Body of pancreas (tissue), 4 donors: ENCODE data around the gene LCOR. TPM values are rescaled to one million over a fixed set of nuclear protein-coding genes. Genes with fewer than 3 reads are reported as not detected.

Experiments
- ATAC-seq: fragments of 150-250 bp; one replicate; pipeline ENCODE4 v1.9.1; 2016
- DNase-seq, 4 donors: peaks; one replicate each; pipeline ENCODE4 v3.0.0-alpha.2; 2019
- H3K27ac ChIP-seq, 4 donors: fragments of 200-600 bp; sonication (generic); 1 replicate in 3 of 4; 2 replicates in 1 of 4; pipeline versions ENCODE4 v1.5.1 to v1.6.1; 2016 to 2019; ENCODE audit warnings: mild to moderate bottlenecking in 1 of 4, mixed read lengths in 1 of 4, moderate library complexity in 1 of 4
- H3K27me3 ChIP-seq, 2 donors: fragments of 200-600 bp; sonication (generic); one replicate each; pipeline ENCODE4 v1.6.0; 2016; ENCODE audit warnings: mild to moderate bottlenecking in 1 of 2
- H3K36me3 ChIP-seq, 2 donors: fragments of 200-600 bp; sonication (generic); replicated peaks in 1 of 2; 2 replicates each; pipeline ENCODE4 v1.5.1; 2016; ENCODE audit warnings: low read depth in 2 of 2; ENCODE audit not compliant: insufficient read depth in 1 of 2
- H3K4me1 ChIP-seq: fragments of 200-600 bp; sonication (generic); one replicate; pipeline ENCODE4 v1.6.0; 2016
- H3K4me3 ChIP-seq, 2 donors: fragments of 200-600 bp; sonication (generic); 1 replicate in 1 of 2; 2 replicates in 1 of 2; pipeline ENCODE4 v1.5.1; 2016 to 2019
- H3K9me3 ChIP-seq, 3 donors: fragments of 200-600 bp; sonication (generic); 1 replicate in 2 of 3; 2 replicates in 1 of 3; pipeline ENCODE4 v1.5.1; 2016
- POLR2A ChIP-seq, 3 donors: fragments of 450-650 bp; IDR thresholded peaks; one replicate each; pipeline ENCODE4 v1.6.1; 2016; ENCODE audit warnings: antibody characterized with exemption in 3 of 3, mild to moderate bottlenecking in 2 of 3
- WGBS, 2 donors: methylation state at CpG; one replicate each; pipeline ENCODE4 v1.1.5; 2017; 5-methylcytosine and 5-hydroxymethylcytosine counted together
- intact Hi-C: fragments of 100-400 bp; cut with DNase I; formaldehyde crosslinking; loops from one replicate; pipeline ENCODE4 v1.15.1; 2023
- total RNA-seq, 2 donors: library from RNA; depleted of rRNA; stranded (reverse); fragments of >200 nt; gene quantifications; one replicate each; pipeline ENCODE4 v1.1.0, GENCODE V29; 2016
- TF ChIP-seq, protein P1 (sequence below), 7 experiments: fragments of 450-650 bp in 4 of 7; fragments of 200-600 bp in 3 of 7; sonication (generic) in 3 of 7; IDR thresholded peaks; one replicate each; pipeline ENCODE4 v1.5.1; 2016 to 2019; ENCODE audit warnings: antibody characterized with exemption in 7 of 7

The LCOR gene
- total RNA-seq, 2 donors from 2014 or later = 34.5 to 35.3 TPM

DNA sequence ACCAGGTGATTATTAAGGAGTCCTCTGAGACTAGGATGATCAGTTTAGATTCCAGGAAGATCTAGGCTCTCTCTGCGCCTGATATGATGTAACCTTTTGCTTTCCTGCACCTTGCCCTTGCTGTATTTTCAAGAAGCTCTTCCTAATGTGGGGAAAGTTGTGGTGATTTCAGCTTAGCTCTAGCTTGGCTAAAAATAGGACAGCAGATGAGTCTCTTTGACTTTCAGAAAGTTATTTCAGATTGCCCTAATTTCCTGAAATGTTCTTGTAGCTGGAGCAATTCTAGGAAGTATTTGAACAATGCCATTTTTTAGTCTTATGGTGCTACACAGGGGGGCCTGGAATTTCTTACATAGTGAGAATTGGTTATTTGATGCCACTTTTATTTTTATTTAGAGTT lies 3.8 kb downstream of the LCOR start:
- no peaks in the 10 kb centered on the region for H3K27me3 ChIP-seq
- ATAC-seq = no peak
- H3K4me3 ChIP-seq = no peak overlapping the region
- TF ChIP-seq, protein P1, sequence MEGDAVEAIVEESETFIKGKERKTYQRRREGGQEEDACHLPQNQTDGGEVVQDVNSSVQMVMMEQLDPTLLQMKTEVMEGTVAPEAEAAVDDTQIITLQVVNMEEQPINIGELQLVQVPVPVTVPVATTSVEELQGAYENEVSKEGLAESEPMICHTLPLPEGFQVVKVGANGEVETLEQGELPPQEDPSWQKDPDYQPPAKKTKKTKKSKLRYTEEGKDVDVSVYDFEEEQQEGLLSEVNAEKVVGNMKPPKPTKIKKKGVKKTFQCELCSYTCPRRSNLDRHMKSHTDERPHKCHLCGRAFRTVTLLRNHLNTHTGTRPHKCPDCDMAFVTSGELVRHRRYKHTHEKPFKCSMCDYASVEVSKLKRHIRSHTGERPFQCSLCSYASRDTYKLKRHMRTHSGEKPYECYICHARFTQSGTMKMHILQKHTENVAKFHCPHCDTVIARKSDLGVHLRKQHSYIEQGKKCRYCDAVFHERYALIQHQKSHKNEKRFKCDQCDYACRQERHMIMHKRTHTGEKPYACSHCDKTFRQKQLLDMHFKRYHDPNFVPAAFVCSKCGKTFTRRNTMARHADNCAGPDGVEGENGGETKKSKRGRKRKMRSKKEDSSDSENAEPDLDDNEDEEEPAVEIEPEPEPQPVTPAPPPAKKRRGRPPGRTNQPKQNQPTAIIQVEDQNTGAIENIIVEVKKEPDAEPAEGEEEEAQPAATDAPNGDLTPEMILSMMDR (IDR thresholded peaks at IDR 0.05) = no peak
- TF ChIP-seq POLR2A (IDR thresholded peaks at IDR 0.05) = no peak
- WGBS, 2 donors = 52 to 100% methylated on average over 1 of the region's 1 CpG
- H3K4me1 ChIP-seq = peaks cover 40% of the 10 kb centered on the region
- no peaks in the 10 kb centered on the region for H3K36me3 ChIP-seq
- peak overlapping the region in 1 of 4 donors; percentile 1 for H3K27ac ChIP-seq
- no peaks in the 10 kb centered on the region for H3K9me3 ChIP-seq
- DNase-seq = no peak
- intact Hi-C loops = no loop called here

DNA sequence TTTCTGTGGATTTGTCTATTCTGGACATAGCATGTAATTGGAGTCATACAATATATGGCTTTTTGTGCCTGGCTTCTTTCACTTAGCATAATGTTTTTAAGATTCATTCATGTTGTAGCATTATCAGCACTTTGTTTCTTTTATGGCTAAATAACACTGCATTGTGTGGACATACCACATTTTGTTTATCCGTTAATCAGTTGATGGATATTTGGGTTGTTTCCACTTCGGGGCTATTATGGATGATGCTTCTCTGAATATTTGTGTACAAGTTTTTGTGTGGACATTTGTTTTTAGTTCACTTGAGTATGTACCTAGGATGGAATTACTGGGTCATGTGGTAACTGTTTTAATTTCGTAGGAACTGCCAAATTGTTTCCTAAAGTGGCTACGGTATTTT lies 6.4 kb downstream of the LCOR start:
- ATAC-seq (no peak), DNase-seq (no peak)
- intact Hi-C loops = no loop called here
- whole genome bisulfite sequencing, 2 donors = 80 to 83% methylated on average over 4 of the region's 4 CpGs
- Histone ChIP-seq H3K27me3 (no peaks in the 10 kb centered on the region), H3K4me1 (peaks cover 56% of the 10 kb centered on the region), H3K9me3 (no peaks in the 10 kb centered on the region), H3K4me3 (no peak overlapping the region), H3K27ac (no peak overlapping the region), H3K36me3 (no peaks in the 10 kb centered on the region)
- no peak for TF ChIP-seq POLR2A (IDR thresholded peaks at IDR 0.05)
- TF ChIP-seq, protein P1 (IDR thresholded peaks at IDR 0.05) = no peak

DNA sequence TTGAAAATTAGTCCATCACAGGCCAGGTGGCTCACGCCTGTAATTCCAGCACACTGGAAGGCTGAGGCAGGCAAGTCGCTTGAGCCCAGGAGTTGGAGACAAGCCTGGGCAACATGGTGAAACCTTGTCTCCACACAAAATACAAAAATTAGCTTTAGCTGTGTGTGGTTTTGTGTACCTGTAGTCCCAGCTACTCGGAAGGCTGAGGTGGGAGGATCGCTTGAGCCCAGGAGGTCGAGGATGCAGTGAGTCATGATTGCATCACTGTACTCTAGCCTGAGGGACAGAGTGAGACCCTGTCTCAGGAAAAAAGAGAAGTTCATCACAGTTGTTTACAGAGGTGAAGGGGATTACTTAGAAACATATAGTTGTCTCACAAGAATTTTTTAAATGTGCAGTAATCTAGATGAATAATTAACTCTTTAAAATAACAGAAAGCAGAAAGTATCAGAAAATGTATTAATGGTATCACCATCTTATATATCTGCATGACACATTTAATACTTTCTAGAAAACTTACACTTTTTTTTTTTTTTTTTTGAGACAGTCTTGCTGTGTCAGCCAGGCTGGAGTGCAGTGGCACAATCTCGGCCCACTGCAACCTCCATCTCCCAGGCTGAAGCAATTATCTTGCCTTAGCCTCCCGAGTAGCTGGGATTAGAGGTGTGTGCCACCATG lies 8.9 kb downstream of the LCOR start:
- intact Hi-C loops = no loop called here

DNA sequence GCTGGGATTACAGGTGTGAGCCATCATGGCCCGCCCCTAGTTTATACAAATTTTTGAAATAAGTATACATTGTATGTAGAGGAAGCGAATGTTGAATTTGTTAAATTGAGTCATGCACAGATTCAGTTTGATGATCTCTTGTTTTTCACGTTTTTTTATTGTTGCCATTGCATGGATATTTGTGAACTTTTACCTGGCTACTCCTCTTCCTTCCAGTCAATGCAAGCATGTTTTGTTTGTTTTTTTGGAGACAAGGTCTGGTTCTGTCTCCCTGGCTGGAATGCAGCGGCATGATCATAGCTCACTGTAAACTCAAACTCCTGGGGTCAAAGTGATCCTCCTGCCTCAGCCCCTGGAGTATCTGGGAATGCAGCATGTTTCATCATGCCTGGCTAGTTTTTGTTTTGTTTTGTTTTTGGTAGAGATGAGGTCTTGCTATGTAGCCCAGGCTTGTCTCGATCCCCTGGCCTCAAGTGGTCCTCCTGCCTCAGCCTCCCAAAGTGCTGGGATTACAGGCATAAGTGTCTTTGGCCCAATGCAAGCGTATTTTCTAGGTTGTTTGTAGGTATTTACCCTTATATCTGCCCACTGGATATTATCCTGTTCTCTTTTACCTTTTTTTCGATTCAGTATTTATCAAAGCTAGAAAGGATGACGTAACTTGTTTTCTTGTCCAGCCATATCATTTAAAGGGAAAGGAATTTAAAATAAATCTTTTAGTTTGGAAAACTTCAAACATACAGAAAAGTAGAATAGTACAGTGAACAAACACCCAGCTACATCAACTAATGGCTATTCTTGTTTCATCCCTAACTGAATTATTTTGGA lies 11.0 kb downstream of the LCOR start:
- Histone ChIP-seq H3K9me3 (no peaks in the 10 kb centered on the region), H3K4me1 (peaks cover 61% of the 10 kb centered on the region), H3K4me3 (no peak overlapping the region), H3K27ac (peak overlapping the region; percentile 30 to 83 (median 62)), H3K27me3 (no peaks in the 10 kb centered on the region), H3K36me3 (no peaks in the 10 kb centered on the region)
- intact Hi-C loops = no loop called here
- no peak for TF ChIP-seq POLR2A (IDR thresholded peaks at IDR 0.05)
- TF ChIP-seq, protein P1 (IDR thresholded peaks at IDR 0.05) = no peak
- peak; percentile 53 for ATAC-seq
- DNase-seq = no peak
- WGBS, 2 donors = 40 to 52% methylated on average over 8 of the region's 8 CpGs

More for the DNA sequence above, 8.9 kb downstream of the LCOR start:
- peaks cover 56% of the 10 kb centered on the region for H3K4me1 ChIP-seq
- no peak for TF ChIP-seq POLR2A (IDR thresholded peaks at IDR 0.05)
- TF ChIP-seq, protein P1 (IDR thresholded peaks at IDR 0.05) = no peak
- H3K9me3 ChIP-seq = no peaks in the 10 kb centered on the region
- no peaks in the 10 kb centered on the region for H3K27me3 ChIP-seq
- no peaks in the 10 kb centered on the region for H3K36me3 ChIP-seq
- DNase-seq (peak in 2 of 4 donors; percentile 27 to 31), ATAC-seq (no peak)
- H3K27ac ChIP-seq = peak overlapping the region in 1 of 4 donors; percentile 3
- H3K4me3 ChIP-seq = no peak overlapping the region
- 76 to 80% methylated on average over 7 of the region's 7 CpGs for WGBS, 2 donors
